B cell (primary cell): ENCODE results near the gene TMEM114. TPM values are rescaled to one million over a fixed set of nuclear protein-coding genes. Genes with fewer than 3 reads are reported as not detected.
"Not testable (repeated sequence)": the region's sequence is repeated elsewhere in the genome, so short reads cannot be mapped to it uniquely, and the experiment has no call there.

Experiments
- ATAC-seq: fragments of 200-7000 bp; cut with Tn5 transposase; one replicate; pipeline ENCODE4 v1.10.0; 2021; ENCODE audit warnings: low read depth, mild to moderate bottlenecking, moderate number of reproducible peaks, moderate library complexity
- CTCF ChIA-PET: fragments of 350-600 bp; sonication (Branson Sonifier 250); formaldehyde crosslinking; loops from one replicate; lab custom pipeline; 2021; ENCODE audit warnings: antibody characterized with exemption, inconsistent platforms; lab: Charles Lee
- POLR2A ChIA-PET: fragments of 350-600 bp; sonication (Branson Sonifier 250); formaldehyde crosslinking; loops from one replicate; lab custom pipeline; 2021; ENCODE audit warnings: antibody characterized with exemption; lab: Charles Lee
- DNase-seq: peaks from one replicate; pipeline ENCODE4 v3.0.0; 2013
- H2AFZ ChIP-seq: 2 replicates; pipeline ENCODE4 v1.6.1; 2012; ENCODE audit warnings: mild to moderate bottlenecking, low read depth, low read length; ENCODE audit not compliant: insufficient read depth, poor library complexity, severe bottlenecking
- H3K27ac ChIP-seq, 2 donors: 1 replicate in 1 of 2; 2 replicates in 1 of 2; pipeline ENCODE4 v1.5.1; 2012 to 2013; ENCODE audit warnings: low read length in 2 of 2, mild to moderate bottlenecking in 2 of 2, moderate library complexity in 1 of 2
- H3K27me3 ChIP-seq, 4 experiments: fragments of 200-600 bp in 1 of 4; sonication (generic) in 1 of 4; replicated peaks in 1 of 4; 1 replicate in 2 of 4; 2 replicates in 2 of 4; pipeline versions ENCODE4 v1.6.1 to v1.7.0; 2013 to 2016; ENCODE audit warnings: low read length in 3 of 4, mild to moderate bottlenecking in 2 of 4, mixed read lengths in 1 of 4, moderate library complexity in 1 of 4; ENCODE audit not compliant: insufficient read depth in 4 of 4, control insufficient read depth in 3 of 4; ENCODE audit errors: control extremely low read depth in 1 of 4
- H3K36me3 ChIP-seq, 2 experiments: replicated peaks in 1 of 2; 1 replicate in 1 of 2; 2 replicates in 1 of 2; pipeline versions ENCODE4 v1.6.1 to v1.7.1; 2013; ENCODE audit warnings: low read length in 1 of 2; ENCODE audit not compliant: insufficient read depth in 2 of 2, control insufficient read depth in 1 of 2; ENCODE audit errors: control extremely low read depth in 1 of 2, extremely low read depth in 1 of 2
- H3K4me1 ChIP-seq, 2 donors: fragments of 200-600 bp in 1 of 2; sonication (generic) in 1 of 2; 1 replicate in 1 of 2; 2 replicates in 1 of 2; pipeline versions ENCODE4 v1.5.1 to v1.6.1; 2013 to 2017; ENCODE audit warnings: low read length in 2 of 2; ENCODE audit not compliant: control insufficient read depth in 2 of 2, insufficient read depth in 2 of 2
- H3K4me2 ChIP-seq: replicated peaks from 2 replicates; pipeline ENCODE3; 2012; ENCODE audit warnings: mild to moderate bottlenecking, low read depth, low read length; ENCODE audit not compliant: poor library complexity, severe bottlenecking
- H3K4me3 ChIP-seq, 5 experiments: fragments of 200-600 bp in 1 of 5; sonication (generic) in 1 of 5; 1 replicate in 3 of 5; 2 replicates in 2 of 5; pipeline versions ENCODE4 v1.5.1 to v1.7.0; 2011 to 2016; ENCODE audit warnings: low read length in 4 of 5, mild to moderate bottlenecking in 4 of 5, low read depth in 2 of 5, control low read depth in 1 of 5, moderate library complexity in 1 of 5; ENCODE audit not compliant: insufficient read depth in 1 of 5; ENCODE audit errors: control extremely low read depth in 1 of 5, extremely low read depth in 1 of 5
- H3K79me2 ChIP-seq: fragments of 200-600 bp; sonication (generic); one replicate; pipeline ENCODE4 v1.6.0; 2016; ENCODE audit warnings: low read length; ENCODE audit not compliant: control insufficient read depth, insufficient read depth
- H3K9ac ChIP-seq: fragments of 200-600 bp; sonication (generic); 2 replicates; pipeline ENCODE4 v1.6.1; 2017; ENCODE audit warnings: mild to moderate bottlenecking, low read length, moderate library complexity
- H3K9me3 ChIP-seq, 3 donors: one replicate each; pipeline versions ENCODE4 v1.6.1 to v1.7.1; 2013; ENCODE audit warnings: low read length in 2 of 3; ENCODE audit not compliant: control insufficient read depth in 2 of 3, insufficient read depth in 1 of 3; ENCODE audit errors: control extremely low read depth in 1 of 3
- H4K20me1 ChIP-seq: 2 replicates; pipeline ENCODE4 v1.6.0; 2012; ENCODE audit warnings: mild to moderate bottlenecking, low read length; ENCODE audit not compliant: insufficient read depth, control insufficient read depth, poor library complexity, severe bottlenecking
- H3K27ac Mint-ChIP-seq: one replicate; pipeline ENCODE4 v1.8.0; 2021; ENCODE audit warnings: mixed read lengths
- H3K27me3 Mint-ChIP-seq: one replicate; pipeline ENCODE4 v1.8.0; 2021; ENCODE audit warnings: mixed read lengths
- H3K4me1 Mint-ChIP-seq: one replicate; pipeline ENCODE4 v1.8.0; 2021; ENCODE audit warnings: mixed read lengths
- H3K4me3 Mint-ChIP-seq: one replicate; pipeline ENCODE4 v1.8.0; 2021; ENCODE audit warnings: mixed read lengths
- H3K9me3 Mint-ChIP-seq: one replicate; pipeline ENCODE4 v1.8.0; 2022; ENCODE audit warnings: mixed read lengths; ENCODE audit not compliant: insufficient read depth
- CTCF ChIP-seq: fragments of 200-600 bp; IDR thresholded peaks from one replicate; pipeline ENCODE4 v1.8.0; 2022; ENCODE audit warnings: antibody characterized with exemption, mild to moderate bottlenecking
- EZH2 ChIP-seq: IDR thresholded peaks from 2 replicates; pipeline ENCODE4 v1.6.1; 2012; ENCODE audit warnings: borderline replicate concordance, low read depth, mild to moderate bottlenecking, moderate library complexity, low read length; ENCODE audit not compliant: insufficient read depth, poor library complexity, severe bottlenecking
- WGBS: methylation state at CpG from one replicate; pipeline ENCODE4 v1.1.5; 2013; ENCODE audit warnings: missing lambda C conversion rate; ENCODE audit not compliant: insufficient coverage; 5-methylcytosine and 5-hydroxymethylcytosine counted together
- intact Hi-C: fragments of 100-400 bp; cut with micrococcal nuclease; formaldehyde crosslinking; loops from one replicate; pipeline ENCODE4 v1.10.0; 2022
- polyA plus RNA-seq: library from polyadenylated mRNA; depleted of rRNA; stranded (reverse); fragments of >200 nt; gene quantifications from 2 replicates; pipeline ENCODE4 v1.2.3, GENCODE V29; 2012
- total RNA-seq, 2 donors: library from RNA; stranded (reverse); fragments of 120-200 nt in 1 of 2; gene quantifications; 1 replicate in 1 of 2; 2 replicates in 1 of 2; pipeline versions ENCODE4 v1.2.3 to v1.2.4, GENCODE V29; 2013 to 2022

TMEM114 gene
- total and polyA plus RNA-seq, 2 donors (not counting 1 experiment from before 2014, with no cell fraction given): not detected

GRCh38 chr16:8571061-8571596, 19.2 kb downstream of the TMEM114 start:
- Histone ChIP-seq H3K36me3 (no peaks in the 10 kb centered on the region), H2AFZ (no peak overlapping the region), H3K9me3 (no peaks in the 10 kb centered on the region), H4K20me1 (no peaks in the 10 kb centered on the region), H3K4me2 (no peak overlapping the region), H3K4me3 (no peak overlapping the region), H3K27me3 (peaks cover 0 to 14% (median 2%) of the 10 kb centered on the region in 4 experiments), H3K9ac (no peak overlapping the region), H3K4me1 (peaks cover 0 to 6% of the 10 kb centered on the region in 2 donors), H3K27ac (no peak overlapping the region), H3K79me2 (no peaks in the 10 kb centered on the region)
- no peak overlapping the region for H3K27ac Mint-ChIP-seq
- TF ChIP-seq CTCF (no peak), EZH2 (no peak)
- H3K27me3 Mint-ChIP-seq: peaks cover 27% of the 10 kb centered on the region
- ChIA-PET POLR2A (no interaction called here), CTCF (interaction anchor here (0.7 to 4.1 kb wide), 4 partner anchors 11 to 563 kb away, joined by 3 to 27 read pairs (median 4); no protein-coding TSS in a partner anchor)
- peaks cover 7% of the 10 kb centered on the region for H3K4me1 Mint-ChIP-seq
- H3K4me3 Mint-ChIP-seq: no peak overlapping the region
- WGBS: no CpG with 5 or more reads among the region's 6 CpGs
- ATAC-seq (no peak), DNase-seq (no peak)
- no peaks in the 10 kb centered on the region for H3K9me3 Mint-ChIP-seq
- intact Hi-C loops: no loop called here

GRCh38 chr16:8570393-8570792, 19.9 kb downstream of the TMEM114 start:
- peaks cover 21% of the 10 kb centered on the region for H3K27me3 Mint-ChIP-seq
- WGBS: 73% methylated on average over 3 of the region's 12 CpGs
- H3K4me1 ChIP-seq, POLR2A ChIA-PET, H3K9me3 Mint-ChIP-seq, H3K4me3 ChIP-seq, ATAC-seq, H3K4me3 Mint-ChIP-seq, H3K4me2 ChIP-seq, intact Hi-C loops, H3K27ac ChIP-seq, H3K36me3 ChIP-seq, H3K9me3 ChIP-seq, H3K4me1 Mint-ChIP-seq, H3K79me2 ChIP-seq, H3K9ac ChIP-seq, H3K27ac Mint-ChIP-seq, DNase-seq, H4K20me1 ChIP-seq, H2AFZ ChIP-seq: not testable (repeated sequence)
- CTCF ChIA-PET: interaction anchor here (0.7 to 4.1 kb wide), 3 partner anchors 13 to 310 kb away, joined by 3 to 27 read pairs (median 13); no protein-coding TSS in a partner anchor
- H3K27me3 ChIP-seq: peaks cover 0 to 14% (median 2%) of the 10 kb centered on the region in 4 experiments
